ENCODE results near the gene SNED1.

The SNED1 gene

GRCh38 chr2:241029599-241030332, 31.3 kb downstream of the SNED1 start:
- no peak for DNase-seq (ENCODE audit: low read depth in 2 of 2)

- no peak for DNase-seq (ENCODE audit: low read depth in 2 of 2)
Measured at GRCh38 chr2:241030333-241030680, 31.9 kb downstream of the SNED1 start.

- DNase-seq (ENCODE audit: low read depth in 2 of 2): no peak
Measured at GRCh38 chr2:241030883-241031282, 32.5 kb downstream of the SNED1 start.

GRCh38 chr2:241031436-241032165, 33.2 kb downstream of the SNED1 start:
- DNase-seq (ENCODE audit: low read depth in 2 of 2): no peak

GRCh38 chr2:241033336-241033987, 35.0 kb downstream of the SNED1 start:
- no peak for DNase-seq (ENCODE audit: low read depth in 2 of 2)

GRCh38 chr2:241033994-241034393, 35.6 kb downstream of the SNED1 start:
- DNase-seq (ENCODE audit: low read depth in 2 of 2): no peak

- DNase-seq (ENCODE audit: low read depth in 2 of 2): no peak
Measured at GRCh38 chr2:241034490-241035141, 36.2 kb downstream of the SNED1 start.

- no peak for DNase-seq (ENCODE audit: low read depth in 2 of 2)
Measured at GRCh38 chr2:241035142-241035817, 36.9 kb downstream of the SNED1 start.

GRCh38 chr2:241035818-241036396, 37.5 kb downstream of the SNED1 start:
- DNase-seq (ENCODE audit: low read depth in 2 of 2): no peak

GRCh38 chr2:241036397-241036963, 38.1 kb downstream of the SNED1 start:
- peak in 1 of 2 donors; percentile 35 for DNase-seq (ENCODE audit: low read depth in 2 of 2)

- no peak for DNase-seq (ENCODE audit: low read depth in 2 of 2)
Measured at GRCh38 chr2:241036964-241037421, 38.6 kb downstream of the SNED1 start.

- no peak for DNase-seq (ENCODE audit: low read depth in 2 of 2)
Measured at GRCh38 chr2:241037498-241037897, 39.1 kb downstream of the SNED1 start.

- DNase-seq (ENCODE audit: low read depth in 2 of 2): no peak
Measured at GRCh38 chr2:241038374-241039180, 40.2 kb downstream of the SNED1 start.

GRCh38 chr2:241039416-241039815, 41.0 kb downstream of the SNED1 start:
- no peak for DNase-seq (ENCODE audit: low read depth in 2 of 2)

- no peak for DNase-seq (ENCODE audit: low read depth in 2 of 2)
Measured at GRCh38 chr2:241040081-241040803, 41.8 kb downstream of the SNED1 start.

GRCh38 chr2:241041589-241042158, 43.3 kb downstream of the SNED1 start:
- DNase-seq (ENCODE audit: low read depth in 2 of 2): no peak

- no peak for DNase-seq (ENCODE audit: low read depth in 2 of 2)
Measured at GRCh38 chr2:241043581-241043980, 45.2 kb downstream of the SNED1 start.

- no peak for DNase-seq (ENCODE audit: low read depth in 2 of 2)
Measured at GRCh38 chr2:241047253-241048010, 49.0 kb downstream of the SNED1 start.

All from stimulated activated CD4-positive, alpha-beta T cell treated with anti-CD3 and anti-CD28 coated beads, Interleukin-15, amount 100 ng/mL, for 48 hours (primary cell).